KOPT-K1 (cell line): Measurements from ENCODE around the gene EFNA5.

Experiments
- H3K27ac ChIP-seq: fragments of 200-600 bp; sonication (generic); 2 replicates; pipeline ENCODE4 v1.5.1; 2016; ENCODE audit warnings: antibody characterized with exemption, mild to moderate bottlenecking, low read depth, low read length; ENCODE audit not compliant: poor library complexity, severe bottlenecking
- H3K36me3 ChIP-seq: fragments of 200-600 bp; sonication (generic); 2 replicates; pipeline ENCODE4 v1.5.1; 2017; ENCODE audit warnings: antibody characterized with exemption, mild to moderate bottlenecking, low read length, moderate library complexity; ENCODE audit not compliant: insufficient read depth
- H3K9me3 ChIP-seq: fragments of 200-600 bp; sonication (generic); 2 replicates; pipeline ENCODE4 v1.5.1; 2017; ENCODE audit warnings: antibody characterized with exemption, low read length, mild to moderate bottlenecking; ENCODE audit not compliant: insufficient read depth, poor library complexity, severe bottlenecking

The EFNA5 gene

GRCh38 chr5:107670932-107671741 is at the start of gene EFNA5:
EFNA5 (minus strand) TSS chr5:107670937.
- Histone ChIP-seq H3K9me3 (no peaks in the 10 kb centered on the region), H3K27ac (no peak within 1 kb of the TSS)

GRCh38 chr5:107719034-107719606 is 48.4 kb upstream of the EFNA5 start:
- H3K27ac ChIP-seq = no peak overlapping the region

More at GRCh38 chr5:107670932-107671741, at the start of gene EFNA5:
- no peaks in the 10 kb centered on the region for H3K36me3 ChIP-seq

DNA sequence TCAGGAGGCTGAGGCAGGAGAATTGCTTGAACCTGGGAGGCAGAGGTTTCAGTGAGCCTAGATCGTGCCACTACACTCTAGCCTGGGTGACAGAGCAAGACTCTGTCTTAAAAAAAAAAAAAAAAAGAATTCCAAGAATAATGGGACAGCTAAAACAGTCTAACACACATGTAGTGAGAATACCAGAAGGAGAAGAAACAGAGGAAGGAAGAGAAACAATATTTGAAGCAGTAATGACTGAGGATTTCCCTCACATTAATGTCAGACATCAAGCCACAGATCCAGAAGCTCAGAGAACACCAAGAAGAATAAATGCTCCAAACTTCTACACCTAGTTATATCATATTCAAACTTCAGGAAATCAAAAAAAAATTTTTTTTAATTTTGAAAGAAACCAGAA is 47.1 kb upstream of the EFNA5 start:
- H3K9me3 ChIP-seq = no peaks in the 10 kb centered on the region
- no peak overlapping the region for H3K27ac ChIP-seq
- no peaks in the 10 kb centered on the region for H3K36me3 ChIP-seq

More at GRCh38 chr5:107719034-107719606, 48.4 kb upstream of the EFNA5 start:
- Histone ChIP-seq H3K36me3 (no peaks in the 10 kb centered on the region), H3K9me3 (no peaks in the 10 kb centered on the region)

DNA sequence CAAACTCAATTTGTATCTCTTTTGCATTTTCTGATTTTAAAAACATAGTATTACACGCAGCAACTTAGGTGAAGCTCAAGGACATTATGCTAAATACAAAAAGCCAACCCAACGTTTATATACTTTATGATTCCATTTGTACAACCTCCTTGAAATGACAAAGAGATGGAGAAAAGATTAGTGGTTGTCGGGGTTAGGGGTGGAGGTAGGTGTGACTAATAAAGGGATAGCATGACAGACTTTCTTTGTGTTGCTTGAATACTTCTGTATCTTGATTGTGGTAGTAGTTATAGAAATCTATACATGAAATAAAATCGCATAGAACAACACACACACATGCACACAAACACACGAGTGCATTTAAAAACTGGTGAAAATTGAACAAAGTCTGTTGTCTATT is 42.5 kb upstream of the EFNA5 start:
- no peak overlapping the region for H3K27ac ChIP-seq
- H3K9me3 ChIP-seq = peaks cover under 1% of the 10 kb centered on the region
- no peaks in the 10 kb centered on the region for H3K36me3 ChIP-seq

DNA sequence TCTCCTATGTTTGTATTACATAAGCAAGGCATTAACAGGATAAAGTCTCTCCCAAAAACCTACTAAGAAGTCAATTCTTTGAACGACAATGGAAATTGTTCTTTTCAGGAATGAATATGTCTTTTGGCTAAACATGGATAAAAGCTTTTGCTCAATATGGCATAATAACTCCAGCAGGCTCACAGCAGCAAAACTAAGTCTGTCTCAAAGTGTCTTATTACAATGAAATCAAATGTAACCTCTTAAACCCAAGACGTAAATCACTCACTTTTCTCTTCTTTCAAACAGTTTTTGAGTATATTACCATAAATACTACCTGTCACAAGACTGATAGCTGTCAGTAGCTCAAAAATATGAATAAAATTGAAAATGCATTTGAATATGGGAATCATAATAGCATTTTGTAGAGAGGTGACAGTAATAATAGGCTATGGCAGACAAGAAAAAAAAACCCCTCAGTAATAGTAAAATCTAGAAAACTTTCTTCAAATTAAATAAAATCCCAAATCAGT is 41.7 kb upstream of the EFNA5 start:
- peaks cover 7% of the 10 kb centered on the region for H3K9me3 ChIP-seq

GRCh38 chr5:107705402-107706014 is 34.8 kb upstream of the EFNA5 start:
- Histone ChIP-seq H3K27ac (no peak overlapping the region), H3K9me3 (peaks cover 7% of the 10 kb centered on the region), H3K36me3 (no peaks in the 10 kb centered on the region)

More for the DNA sequence above, 41.7 kb upstream of the EFNA5 start:
- Histone ChIP-seq H3K27ac (no peak overlapping the region), H3K36me3 (no peaks in the 10 kb centered on the region)

GRCh38 chr5:107704681-107705401 is 34.1 kb upstream of the EFNA5 start:
- H3K27ac ChIP-seq = no peak overlapping the region
- peaks cover 7% of the 10 kb centered on the region for H3K9me3 ChIP-seq
- H3K36me3 ChIP-seq = no peaks in the 10 kb centered on the region

DNA sequence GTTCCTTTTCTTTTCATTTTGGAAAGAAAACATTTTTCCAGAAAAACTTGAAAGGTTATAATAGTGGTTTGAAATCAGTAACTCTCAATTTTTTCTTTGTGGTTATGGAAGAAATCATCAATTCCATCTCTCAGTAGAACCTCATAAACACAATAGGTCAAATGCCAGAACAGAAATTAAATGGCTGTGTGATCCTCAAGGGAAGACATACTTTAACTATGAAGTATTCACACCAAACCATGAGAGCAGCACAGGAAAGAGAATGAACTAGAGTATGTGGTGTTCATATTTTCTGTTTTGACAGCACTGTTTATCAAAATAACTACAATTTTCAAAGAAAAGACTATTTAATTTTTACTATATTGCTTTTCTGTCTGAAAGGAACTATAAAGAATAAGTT is 29.7 kb upstream of the EFNA5 start:
- no peak overlapping the region for H3K27ac ChIP-seq
- H3K9me3 ChIP-seq = no peaks in the 10 kb centered on the region
- no peaks in the 10 kb centered on the region for H3K36me3 ChIP-seq

- no peak overlapping the region for H3K27ac ChIP-seq
- no peaks in the 10 kb centered on the region for H3K36me3 ChIP-seq
- no peaks in the 10 kb centered on the region for H3K9me3 ChIP-seq
Observed at GRCh38 chr5:107699425-107699824, 28.7 kb upstream of the EFNA5 start.

DNA sequence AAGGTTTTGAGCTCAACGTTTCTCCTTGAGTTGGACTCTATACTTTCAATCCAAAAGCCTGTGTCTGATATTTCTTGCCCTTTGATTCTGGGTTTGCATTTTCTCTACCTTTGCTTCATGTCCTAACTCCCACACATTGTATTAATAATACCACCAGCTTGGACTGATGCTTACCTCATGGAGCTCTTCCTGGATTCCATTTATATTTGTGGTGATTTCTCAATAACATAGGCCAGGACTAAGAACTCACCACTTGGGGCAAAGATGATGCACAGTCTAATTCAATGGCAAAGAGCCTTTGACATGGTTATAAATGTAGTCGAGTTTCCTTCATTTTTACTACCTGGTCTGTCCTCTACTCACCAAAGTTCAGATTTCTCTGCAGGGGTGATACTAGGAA is 27.5 kb upstream of the EFNA5 start:
- no peak overlapping the region for H3K27ac ChIP-seq
- no peaks in the 10 kb centered on the region for H3K9me3 ChIP-seq
- no peaks in the 10 kb centered on the region for H3K36me3 ChIP-seq

DNA sequence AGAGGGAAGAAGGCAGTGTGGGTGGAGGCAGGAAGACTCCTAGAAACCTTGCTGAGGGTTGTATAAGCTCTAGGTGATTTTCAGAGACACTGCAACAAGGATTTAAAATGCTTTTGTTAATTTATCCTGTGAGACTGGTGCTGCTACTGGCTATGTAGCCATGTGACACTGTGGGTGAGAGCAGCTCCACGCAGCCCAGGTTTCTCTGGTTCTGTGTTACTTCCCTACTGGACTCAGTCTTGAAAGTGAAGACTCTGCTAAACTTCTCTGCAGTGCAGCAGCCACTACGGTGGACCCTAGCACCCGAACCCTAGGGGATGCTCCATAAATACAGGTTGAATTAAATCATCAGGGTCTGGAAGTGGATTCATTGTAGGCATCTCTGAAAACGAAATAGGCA is 25.8 kb upstream of the EFNA5 start:
- no peak overlapping the region for H3K27ac ChIP-seq

GRCh38 chr5:107696080-107696479 is 25.3 kb upstream of the EFNA5 start:
- no peaks in the 10 kb centered on the region for H3K9me3 ChIP-seq
- no peak overlapping the region for H3K27ac ChIP-seq
- no peaks in the 10 kb centered on the region for H3K36me3 ChIP-seq

More for the DNA sequence above, 25.8 kb upstream of the EFNA5 start:
- no peaks in the 10 kb centered on the region for H3K9me3 ChIP-seq
- no peaks in the 10 kb centered on the region for H3K36me3 ChIP-seq

GRCh38 chr5:107687937-107688336 is 17.2 kb upstream of the EFNA5 start:
- Histone ChIP-seq H3K9me3 (no peaks in the 10 kb centered on the region), H3K36me3 (no peaks in the 10 kb centered on the region), H3K27ac (no peak overlapping the region)

DNA sequence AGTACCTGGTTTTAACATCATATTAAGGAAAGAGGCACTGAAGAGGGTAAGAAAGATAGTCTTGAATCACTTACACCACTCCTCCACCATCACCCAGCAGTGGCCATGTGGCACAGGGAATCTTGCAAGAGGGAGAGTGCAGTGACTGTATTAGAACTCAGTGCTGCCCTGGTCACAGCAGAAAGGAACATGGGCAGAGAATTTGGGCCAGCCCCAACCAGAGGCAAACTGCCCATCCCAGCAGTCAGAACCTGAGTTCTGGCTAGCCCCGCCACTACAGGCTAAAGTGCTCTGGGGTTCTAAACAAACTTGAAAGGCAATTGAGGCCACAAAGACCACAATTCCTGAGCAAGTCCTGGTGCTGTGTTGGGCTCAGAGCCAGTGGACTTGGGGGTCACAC is 16.7 kb upstream of the EFNA5 start:
- Histone ChIP-seq H3K27ac (no peak overlapping the region), H3K9me3 (no peaks in the 10 kb centered on the region), H3K36me3 (no peaks in the 10 kb centered on the region)

- Histone ChIP-seq H3K27ac (no peak overlapping the region), H3K36me3 (no peaks in the 10 kb centered on the region), H3K9me3 (no peaks in the 10 kb centered on the region)
Observed at GRCh38 chr5:107682533-107682932, 11.8 kb upstream of the EFNA5 start.
